GM18858 (cell line): Measurements from ENCODE around the gene ADSS2.
"Not testable (repeated sequence)": the region's sequence is repeated elsewhere in the genome, so short reads cannot be mapped to it uniquely, and the experiment has no call there.

Experiments used
- ATAC-seq: cut with Tn5 transposase; IDR thresholded peaks from one replicate; pipeline ENCODE4 v1.9.1; 2021; ENCODE audit not compliant: unreplicated experiment

The ADSS2 gene

GRCh38 chr1:244400974-244401373 is 50.7 kb downstream of the ADSS2 start:
- no peak for ATAC-seq

GRCh38 chr1:244397131-244397530 is 54.6 kb downstream of the ADSS2 start:
- no peak for ATAC-seq

GRCh38 chr1:244395965-244396364 is 55.7 kb downstream of the ADSS2 start:
- ATAC-seq = no peak

- no peak for ATAC-seq
Measured at GRCh38 chr1:244394826-244395765, 56.6 kb downstream of the ADSS2 start.

- ATAC-seq = no peak
Measured at GRCh38 chr1:244394346-244394745, 57.4 kb downstream of the ADSS2 start.

- no peak for ATAC-seq
Measured at GRCh38 chr1:244393604-244394176, 58.0 kb downstream of the ADSS2 start.

GRCh38 chr1:244391761-244392160 is 59.9 kb downstream of the ADSS2 start:
- ATAC-seq = no peak

GRCh38 chr1:244388961-244389360 is 62.7 kb downstream of the ADSS2 start:
- ATAC-seq = no peak

GRCh38 chr1:244387415-244387814 is 64.3 kb downstream of the ADSS2 start:
- no peak for ATAC-seq

- ATAC-seq = no peak
Measured at GRCh38 chr1:244386595-244386994, 65.1 kb downstream of the ADSS2 start.

- ATAC-seq = no peak
Measured at GRCh38 chr1:244384066-244384465, 67.6 kb downstream of the ADSS2 start.

GRCh38 chr1:244383278-244383884 is 68.3 kb downstream of the ADSS2 start:
- ATAC-seq = no peak

- no peak for ATAC-seq
Measured at GRCh38 chr1:244381878-244382565, 69.7 kb downstream of the ADSS2 start.

- ATAC-seq = no peak
Measured at GRCh38 chr1:244376126-244376525, 75.6 kb downstream of the ADSS2 start.

GRCh38 chr1:244375051-244375450 is 76.7 kb downstream of the ADSS2 start:
- no peak for ATAC-seq

- ATAC-seq = not testable (repeated sequence)
Measured at GRCh38 chr1:244374484-244374883, 77.2 kb downstream of the ADSS2 start.

GRCh38 chr1:244371242-244372141 is 80.2 kb downstream of the ADSS2 start:
- peak; percentile 71 for ATAC-seq

GRCh38 chr1:244370060-244370637 is 81.6 kb downstream of the ADSS2 start:
- ATAC-seq = no peak

GRCh38 chr1:244369256-244370057 is 82.3 kb downstream of the ADSS2 start:
- no peak for ATAC-seq
